ENCODE measurements around the gene ZNF576. TPM values are rescaled to one million over a fixed set of nuclear protein-coding genes. Genes with fewer than 3 reads are reported as not detected.
"Not testable (repeated sequence)": the region's sequence is repeated elsewhere in the genome, so short reads cannot be mapped to it uniquely, and the experiment has no call there.

The ZNF576 gene
- total RNA-seq, 1 experiment from 2014 or later, result 15.5 TPM

- DNase-seq (ENCODE audit: low read depth), result no peak
Observed at GRCh38 chr19:43599635-43600295, 3.4 kb downstream of the ZNF576 start.

- not testable (repeated sequence) for DNase-seq (ENCODE audit: low read depth)
Observed at GRCh38 chr19:43600326-43600725, 3.9 kb downstream of the ZNF576 start.

- DNase-seq (ENCODE audit: low read depth), result no peak
Observed at GRCh38 chr19:43605875-43606568, 9.6 kb downstream of the ZNF576 start.

- DNase-seq (ENCODE audit: low read depth), result no peak
Observed at GRCh38 chr19:43606569-43607229, 10.3 kb downstream of the ZNF576 start.

- no peak for DNase-seq (ENCODE audit: low read depth)
Observed at GRCh38 chr19:43607238-43608205, 11.1 kb downstream of the ZNF576 start.

GRCh38 chr19:43609872-43610271 is 13.5 kb downstream of the ZNF576 start:
- no peak for DNase-seq (ENCODE audit: low read depth)

- peak; percentile 59 for DNase-seq (ENCODE audit: low read depth)
Observed at GRCh38 chr19:43610493-43610892, 14.1 kb downstream of the ZNF576 start.

GRCh38 chr19:43611788-43612187 is 15.4 kb downstream of the ZNF576 start, which contains the start of gene SRRM5:
Gene SRRM5 (plus strand): TSS chr19:43612088. CDS start chr19:43612122, 34 bp downstream.
- no peak for DNase-seq (ENCODE audit: low read depth)

GRCh38 chr19:43612374-43612773 is 16.0 kb downstream of the ZNF576 start:
- no peak for DNase-seq (ENCODE audit: low read depth)

- DNase-seq (ENCODE audit: low read depth), result no peak
Observed at GRCh38 chr19:43616306-43616705, 19.9 kb downstream of the ZNF576 start.

- DNase-seq (ENCODE audit: low read depth), result no peak
Observed at GRCh38 chr19:43616954-43617353, 20.6 kb downstream of the ZNF576 start.

GRCh38 chr19:43618921-43619261 is 22.5 kb downstream of the ZNF576 start:
- DNase-seq (ENCODE audit: low read depth), result no peak

- DNase-seq (ENCODE audit: low read depth), result peak; percentile 85
Observed at GRCh38 chr19:43619262-43620060, 23.1 kb downstream of the ZNF576 start, which contains the start of gene ZNF428. Gene ZNF428 (minus strand): TSS chr19:43619629. CDS start chr19:43614304, 5,325 bp downstream.

- DNase-seq (ENCODE audit: low read depth), result no peak
Observed at GRCh38 chr19:43620061-43621001, 23.9 kb downstream of the ZNF576 start.

- no peak for DNase-seq (ENCODE audit: low read depth)
Observed at GRCh38 chr19:43622070-43622469, 25.7 kb downstream of the ZNF576 start.

- DNase-seq (ENCODE audit: low read depth), result no peak
Observed at GRCh38 chr19:43622956-43623355, 26.6 kb downstream of the ZNF576 start.

GRCh38 chr19:43623889-43624670 is 27.7 kb downstream of the ZNF576 start:
- DNase-seq (ENCODE audit: low read depth), result no peak

- no peak for DNase-seq (ENCODE audit: low read depth)
Observed at GRCh38 chr19:43624933-43625332, 28.5 kb downstream of the ZNF576 start.

All from M059J (cell line).